MM.1S (cell line): Measurements from ENCODE around the gene RAD1.

Experiments used
- EZH2phosphoT487 ChIP-seq: fragments of 300-600 bp; sonication (generic); IDR thresholded peaks from 2 replicates; pipeline ENCODE4 v1.6.1; 2018; ENCODE audit warnings: antibody characterized with exemption, low read length
- TF ChIP-seq, protein P1 (sequence below): fragments of 300-600 bp; sonication (generic); IDR thresholded peaks from 2 replicates; pipeline ENCODE4 v1.5.1; 2016; ENCODE audit warnings: antibody characterized with exemption, low read length, mixed read lengths

- TF ChIP-seq EZH2phosphoT487 = no peak
- TF ChIP-seq, protein P1, sequence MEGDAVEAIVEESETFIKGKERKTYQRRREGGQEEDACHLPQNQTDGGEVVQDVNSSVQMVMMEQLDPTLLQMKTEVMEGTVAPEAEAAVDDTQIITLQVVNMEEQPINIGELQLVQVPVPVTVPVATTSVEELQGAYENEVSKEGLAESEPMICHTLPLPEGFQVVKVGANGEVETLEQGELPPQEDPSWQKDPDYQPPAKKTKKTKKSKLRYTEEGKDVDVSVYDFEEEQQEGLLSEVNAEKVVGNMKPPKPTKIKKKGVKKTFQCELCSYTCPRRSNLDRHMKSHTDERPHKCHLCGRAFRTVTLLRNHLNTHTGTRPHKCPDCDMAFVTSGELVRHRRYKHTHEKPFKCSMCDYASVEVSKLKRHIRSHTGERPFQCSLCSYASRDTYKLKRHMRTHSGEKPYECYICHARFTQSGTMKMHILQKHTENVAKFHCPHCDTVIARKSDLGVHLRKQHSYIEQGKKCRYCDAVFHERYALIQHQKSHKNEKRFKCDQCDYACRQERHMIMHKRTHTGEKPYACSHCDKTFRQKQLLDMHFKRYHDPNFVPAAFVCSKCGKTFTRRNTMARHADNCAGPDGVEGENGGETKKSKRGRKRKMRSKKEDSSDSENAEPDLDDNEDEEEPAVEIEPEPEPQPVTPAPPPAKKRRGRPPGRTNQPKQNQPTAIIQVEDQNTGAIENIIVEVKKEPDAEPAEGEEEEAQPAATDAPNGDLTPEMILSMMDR = no peak
Measured at GRCh38 chr5:34895641-34896419, 19.5 kb downstream of the RAD1 start.
